HG03175 (cell line): ENCODE data around the gene PRKN.
"Not testable (repeated sequence)": the region's sequence is repeated elsewhere in the genome, so short reads cannot be mapped to it uniquely, and the experiment has no call there.

Experiments
- ATAC-seq: cut with Tn5 transposase; IDR thresholded peaks from one replicate; pipeline ENCODE4 v1.9.1; 2021; ENCODE audit warnings: mild to moderate bottlenecking, moderate library complexity; ENCODE audit not compliant: unreplicated experiment

Gene PRKN

GRCh38 chr6:161354956-161355355 is 1372.6 kb downstream of the PRKN start:
- no peak for ATAC-seq

DNA sequence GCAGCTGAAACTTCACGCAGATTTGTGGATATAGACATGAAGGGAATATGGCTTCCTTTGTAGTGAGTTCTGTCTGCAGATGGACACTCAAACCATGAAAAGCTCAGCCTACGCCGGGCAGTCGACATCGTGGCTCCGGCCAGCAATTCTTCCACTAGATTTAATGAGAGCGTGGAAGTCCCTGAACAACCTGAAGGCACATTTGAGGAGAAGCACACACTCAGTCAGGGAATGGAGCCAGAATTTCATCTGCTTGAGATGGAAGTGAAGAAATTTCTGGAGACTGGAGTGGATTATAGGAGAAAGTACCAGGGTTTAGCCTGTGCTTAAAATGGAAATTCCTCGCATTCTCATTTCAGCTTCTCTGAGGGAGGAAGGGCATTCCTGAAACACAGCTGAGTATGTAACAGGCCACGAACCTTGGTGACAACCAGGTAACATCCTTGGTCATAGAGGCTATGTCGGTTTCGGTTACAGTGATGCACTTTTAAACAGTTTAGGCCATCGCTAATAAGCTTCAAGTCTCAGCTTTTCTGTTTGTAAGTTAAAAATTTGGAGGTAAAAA is 1373.2 kb downstream of the PRKN start:
- ATAC-seq = no peak

GRCh38 chr6:161353208-161353613 is 1374.4 kb downstream of the PRKN start:
- ATAC-seq = no peak

GRCh38 chr6:161351858-161352257 is 1375.7 kb downstream of the PRKN start:
- ATAC-seq = no peak

- ATAC-seq = no peak
Measured at GRCh38 chr6:161349886-161350285, 1377.7 kb downstream of the PRKN start.

DNA sequence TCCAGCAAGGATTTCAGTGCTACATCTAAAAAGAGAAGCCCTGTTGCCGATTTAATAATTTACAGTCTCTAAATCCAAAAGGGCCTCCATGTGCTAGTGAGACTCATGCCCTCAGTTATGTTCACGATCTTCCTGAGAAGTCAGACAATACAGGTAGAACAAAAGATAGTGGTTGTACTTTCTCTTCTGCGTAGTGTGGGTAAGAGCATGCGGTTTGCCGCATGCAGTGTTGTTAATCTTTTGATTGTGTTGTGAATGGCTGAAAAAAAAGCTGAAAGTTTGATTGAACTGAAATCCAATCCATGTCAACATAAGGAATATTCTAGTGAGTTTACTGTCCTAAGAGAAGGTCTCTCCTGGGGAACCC is 1379.0 kb downstream of the PRKN start:
- no peak for ATAC-seq

DNA sequence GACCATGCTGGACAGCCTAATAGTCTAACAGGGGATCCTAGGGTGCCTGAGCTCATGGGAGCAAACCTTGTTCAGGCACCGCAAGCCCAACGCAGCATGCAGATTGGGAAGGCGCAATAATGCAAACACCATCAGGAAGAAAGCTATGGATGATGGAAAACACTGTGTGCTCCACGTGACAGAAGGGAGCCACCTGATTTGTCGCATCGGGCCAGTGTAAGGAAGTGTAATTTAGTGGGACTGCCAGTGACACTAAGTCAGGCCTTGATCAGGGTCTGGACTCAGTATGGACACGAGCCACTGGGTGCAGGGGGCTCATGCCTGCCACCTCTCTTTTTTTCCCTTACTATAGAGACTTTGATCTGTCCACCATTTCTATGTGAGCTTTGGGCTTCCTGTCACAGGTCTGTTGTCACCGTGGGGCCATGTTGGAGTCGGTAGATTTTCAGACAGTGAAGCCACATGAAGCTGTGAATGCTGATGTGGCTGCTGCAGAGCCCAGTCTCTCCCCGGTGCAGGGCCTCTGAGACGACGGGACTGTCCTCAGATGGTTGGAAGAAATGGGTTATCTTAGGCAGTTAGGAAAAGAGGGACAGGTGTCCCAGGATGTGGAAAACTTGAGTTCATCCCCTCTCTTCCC is 1379.5 kb downstream of the PRKN start:
- no peak for ATAC-seq

GRCh38 chr6:161347125-161347524 is 1380.4 kb downstream of the PRKN start:
- no peak for ATAC-seq

DNA sequence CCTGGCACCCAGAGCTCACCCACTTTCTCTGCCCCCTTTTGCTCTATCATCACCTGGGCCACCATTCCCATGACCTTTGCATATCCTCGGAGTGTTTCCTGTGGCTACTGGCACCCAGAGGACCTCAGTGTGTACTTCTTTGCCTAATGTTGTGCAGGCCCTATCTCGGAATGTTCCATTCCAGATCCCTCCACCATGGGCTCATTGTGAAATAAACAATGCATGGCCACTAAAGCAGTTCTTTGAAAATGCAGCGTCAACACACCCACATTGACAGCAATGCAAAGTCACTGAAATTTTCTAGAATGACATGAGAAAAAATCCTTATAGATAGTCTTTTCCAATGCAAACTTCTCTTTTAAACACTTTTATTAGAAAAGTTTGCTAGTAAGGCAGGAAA is 1380.8 kb downstream of the PRKN start:
- ATAC-seq = no peak

DNA sequence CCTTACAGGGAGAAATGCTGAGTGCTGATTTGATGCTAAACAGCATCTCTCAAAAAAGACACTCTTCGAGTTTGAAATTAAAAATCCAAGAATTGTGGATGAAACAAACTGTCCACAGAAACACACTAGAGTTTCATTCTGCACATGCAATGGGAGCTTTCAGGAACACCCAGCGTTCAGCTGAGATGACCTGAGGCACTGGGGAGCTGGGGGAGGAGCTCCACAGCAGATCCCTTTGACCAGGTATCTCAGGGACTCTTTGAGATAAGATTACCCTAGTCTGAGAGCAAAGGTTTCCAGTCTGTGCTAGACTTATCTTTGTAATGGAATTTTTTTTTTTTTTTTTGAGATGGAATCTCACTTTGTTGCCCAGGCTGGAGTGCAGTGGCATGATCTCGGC is 1382.9 kb downstream of the PRKN start:
- no peak for ATAC-seq

- ATAC-seq = no peak
Measured at GRCh38 chr6:161342039-161342438, 1385.5 kb downstream of the PRKN start.

DNA sequence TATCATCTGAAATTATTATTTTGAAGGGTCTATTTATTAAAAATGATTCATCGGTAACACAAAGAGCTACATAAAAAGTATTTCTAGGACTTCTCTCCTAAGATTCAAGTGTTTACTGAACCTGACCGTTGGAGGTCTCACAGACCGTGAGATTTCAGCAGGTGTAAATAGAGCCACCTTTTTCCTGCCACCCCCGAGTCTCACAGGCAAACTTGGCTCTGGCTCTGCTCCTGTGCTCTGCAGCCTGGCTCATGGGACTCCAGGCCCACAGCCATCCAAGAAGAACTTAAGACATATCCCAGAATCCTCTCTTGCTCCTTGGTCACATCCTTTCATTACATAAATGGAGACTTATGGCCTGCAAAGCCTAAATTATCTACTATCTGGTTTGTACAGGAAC is 1385.9 kb downstream of the PRKN start:
- no peak for ATAC-seq

DNA sequence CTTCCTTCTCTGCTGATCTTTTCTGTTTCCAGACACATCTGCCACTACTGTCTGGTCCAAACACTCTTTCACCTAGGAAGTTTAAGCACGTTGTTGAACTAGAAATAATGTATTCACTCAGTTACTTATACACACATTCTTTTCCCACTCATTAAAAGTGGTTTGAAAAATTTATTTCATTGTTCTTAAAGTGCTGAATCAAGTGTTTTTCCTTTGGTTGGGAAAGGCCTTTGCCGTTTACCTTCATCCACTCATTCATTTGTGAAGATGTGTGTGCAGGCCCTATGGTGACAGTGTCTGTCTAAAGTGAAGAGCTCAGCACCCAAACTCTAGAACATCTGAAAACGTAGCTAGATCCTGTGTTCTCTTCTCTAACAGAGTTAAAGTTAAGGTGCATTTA is 1389.6 kb downstream of the PRKN start:
- no peak for ATAC-seq

DNA sequence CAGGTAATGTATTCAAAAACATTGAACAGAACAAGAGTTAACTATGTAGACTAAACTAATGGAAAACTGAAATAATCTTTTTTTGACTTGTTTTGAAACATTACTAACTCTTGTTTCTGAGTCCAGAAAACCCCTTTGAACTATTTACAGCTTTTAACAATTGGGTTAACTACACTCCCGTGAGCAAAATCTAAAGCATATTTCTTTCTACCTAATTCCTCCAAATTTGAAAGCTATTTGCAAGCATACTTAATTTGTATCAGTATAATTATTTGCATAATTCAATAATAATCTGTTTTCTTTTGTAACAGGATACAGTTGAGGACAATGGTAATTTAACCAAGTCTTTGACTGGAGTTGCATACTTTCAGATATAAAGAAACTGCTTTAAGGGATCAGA is 1391.1 kb downstream of the PRKN start:
- ATAC-seq = no peak

DNA sequence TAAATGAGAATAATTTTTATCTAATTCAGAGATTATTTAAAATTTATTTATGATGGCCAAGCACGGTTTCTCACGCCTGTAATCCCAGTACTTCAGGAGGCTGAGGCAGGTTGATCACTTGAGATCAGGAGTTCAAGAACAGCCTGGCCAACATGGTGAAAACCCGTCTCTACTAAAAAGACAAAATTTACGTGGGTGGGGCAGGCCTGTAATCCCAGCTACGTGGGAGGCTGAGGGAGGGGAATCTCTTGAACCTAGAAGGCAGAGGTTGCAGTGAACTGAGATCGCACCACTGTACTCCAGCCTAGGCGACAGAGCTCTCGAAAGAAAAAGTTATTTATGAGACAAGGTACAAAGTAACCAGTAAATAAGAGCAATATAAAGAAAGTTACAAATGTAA is 1394.2 kb downstream of the PRKN start:
- no peak for ATAC-seq

- ATAC-seq = not testable (repeated sequence)
Measured at GRCh38 chr6:161331402-161332081, 1396.0 kb downstream of the PRKN start.

DNA sequence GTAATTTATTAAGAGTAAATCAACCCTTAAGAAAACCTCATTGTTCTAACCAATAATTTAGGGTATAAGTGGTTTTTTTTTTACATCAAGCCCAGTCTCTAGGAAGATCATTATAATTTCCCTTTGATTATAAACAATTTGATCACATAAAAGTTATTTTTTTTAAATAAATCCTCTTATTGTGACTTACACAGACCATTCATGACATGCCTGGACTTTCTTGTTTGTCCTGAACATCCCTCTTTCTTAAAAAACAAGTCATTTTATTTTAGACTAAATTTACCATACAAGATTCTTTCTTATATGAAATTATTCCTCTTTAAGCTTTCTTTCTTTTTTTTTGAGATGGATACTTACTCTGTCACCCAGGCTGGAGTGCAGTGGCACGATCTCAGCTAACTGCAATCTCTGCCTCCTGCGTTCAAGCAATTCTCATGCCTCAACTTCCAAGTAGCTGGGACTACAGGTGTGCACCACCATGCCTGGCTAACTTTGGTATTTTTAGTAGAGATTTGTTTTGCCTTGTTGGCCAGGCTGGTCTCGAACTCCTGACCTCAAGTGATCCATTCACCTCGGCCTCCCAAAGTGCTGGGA is 1400.1 kb downstream of the PRKN start:
- no peak for ATAC-seq

DNA sequence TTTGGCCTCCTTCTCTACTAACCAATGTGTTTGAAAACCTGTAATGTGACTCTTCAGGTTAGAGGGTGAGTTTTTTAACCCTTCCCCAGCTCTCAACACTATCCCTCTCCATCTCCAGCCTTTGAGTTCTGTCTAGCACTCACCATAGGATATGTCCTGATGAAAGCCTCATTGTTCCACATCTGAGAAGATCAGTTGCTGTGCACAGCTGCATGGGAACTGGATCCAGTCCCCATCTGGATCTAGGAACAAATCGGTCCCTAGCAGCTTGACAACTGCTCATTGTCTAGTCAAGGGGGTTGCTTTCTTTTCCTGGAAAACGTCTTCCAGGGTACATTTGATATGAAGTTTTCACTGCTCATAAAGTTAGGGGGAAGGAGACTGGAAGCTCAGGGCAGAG is 1408.3 kb downstream of the PRKN start:
- ATAC-seq = no peak

DNA sequence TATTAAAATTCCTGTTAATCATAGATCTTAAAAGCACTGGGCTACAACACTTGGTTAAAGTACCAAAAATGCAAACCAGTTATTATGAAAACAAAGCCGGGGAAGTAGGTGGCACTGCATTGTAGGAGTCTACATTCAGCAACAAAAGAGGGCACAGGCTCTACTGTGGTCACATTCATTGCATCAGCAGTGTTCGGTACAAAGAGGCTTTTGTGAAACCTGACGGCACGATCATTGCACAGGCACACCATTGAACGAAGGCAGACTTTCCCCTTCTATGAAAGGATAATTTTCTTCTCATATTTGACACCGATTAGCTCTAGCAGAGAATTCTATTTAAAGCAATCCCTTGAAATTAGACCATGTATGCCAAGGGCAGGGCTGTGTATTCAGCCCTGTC is 1409.1 kb downstream of the PRKN start:
- no peak for ATAC-seq

GRCh38 chr6:161316531-161316930 is 1411.0 kb downstream of the PRKN start:
- no peak for ATAC-seq

- not testable (repeated sequence) for ATAC-seq
Measured at GRCh38 chr6:161315246-161315917, 1412.2 kb downstream of the PRKN start.
